Measurements from ENCODE around the gene LHFPL2. TPM values are rescaled to one million over a fixed set of nuclear protein-coding genes. Genes with fewer than 3 reads are reported as not detected.
A peak's percentile ranks its signal among the peaks of the same experiment; 100 is the strongest.

LHFPL2 gene
- total and polyA plus RNA-seq, 7 donors: 1.1 to 6.4 (median 3.6) TPM

- no peak for ATAC-seq
- no peaks in the 10 kb centered on the region for H3K4me1 ChIP-seq
- intact Hi-C loops (cut with DNase I): no loop called here
- H3K27ac ChIP-seq: no peak overlapping the region
- no peak for DNase-seq
- TF ChIP-seq CTCF (IDR thresholded peaks at IDR 0.05): no peak
- no peaks in the 10 kb centered on the region for H3K36me3 ChIP-seq (ENCODE audit: insufficient read depth in 1 of 2, low read depth in 1 of 2)
- WGBS, 3 donors: 87 to 95% (median 94%) methylated on average over 9 of the region's 9 CpGs
- H3K9me3 ChIP-seq: no peaks in the 10 kb centered on the region
- H3K27me3 ChIP-seq (ENCODE audit: insufficient read depth in 3 of 3, low read length in 2 of 3): no peaks in the 10 kb centered on the region
- no peak overlapping the region for H3K4me3 ChIP-seq
Observed at GRCh38 chr5:78519198-78519941, 129.2 kb downstream of the LHFPL2 start.

- no peak overlapping the region for H3K4me3 ChIP-seq
- H3K9me3 ChIP-seq: no peaks in the 10 kb centered on the region
- peak; percentile 52 to 71 for DNase-seq
- H3K4me1 ChIP-seq: no peaks in the 10 kb centered on the region
- no peaks in the 10 kb centered on the region for H3K36me3 ChIP-seq (ENCODE audit: insufficient read depth in 1 of 2, low read depth in 1 of 2)
- WGBS, 3 donors: 48 to 64% (median 52%) methylated on average over 14 of the region's 14 CpGs
- H3K27ac ChIP-seq: no peak overlapping the region
- H3K27me3 ChIP-seq (ENCODE audit: insufficient read depth in 3 of 3, low read length in 2 of 3): no peaks in the 10 kb centered on the region
- TF ChIP-seq CTCF (IDR thresholded peaks at IDR 0.05): no peak
- peak; percentile 91 to 97 (median 96) for ATAC-seq
- intact Hi-C loops (cut with DNase I): no loop called here
Observed at GRCh38 chr5:78518365-78519197, 130.0 kb downstream of the LHFPL2 start.

GRCh38 chr5:78515670-78516069, 132.9 kb downstream of the LHFPL2 start:
- intact Hi-C loops (cut with DNase I): no loop called here
- Histone ChIP-seq H3K9me3 (no peaks in the 10 kb centered on the region), H3K27me3 (ENCODE audit: insufficient read depth in 3 of 3, low read length in 2 of 3) (no peaks in the 10 kb centered on the region), H3K36me3 (ENCODE audit: insufficient read depth in 1 of 2, low read depth in 1 of 2) (no peaks in the 10 kb centered on the region), H3K27ac (no peak overlapping the region), H3K4me3 (no peak overlapping the region), H3K4me1 (peaks cover 17% of the 10 kb centered on the region)
- no peak for TF ChIP-seq CTCF (IDR thresholded peaks at IDR 0.05)
- no peak for ATAC-seq
- WGBS, 3 donors: 48 to 65% (median 63%) methylated on average over 3 of the region's 3 CpGs
- no peak for DNase-seq

GRCh38 chr5:78514427-78515330, 133.9 kb downstream of the LHFPL2 start:
- H3K27me3 ChIP-seq (ENCODE audit: insufficient read depth in 3 of 3, low read length in 2 of 3): no peaks in the 10 kb centered on the region
- intact Hi-C loops (cut with DNase I): no loop called here
- 85 to 89% (median 89%) methylated on average over 8 of the region's 8 CpGs for WGBS, 3 donors
- no peaks in the 10 kb centered on the region for H3K36me3 ChIP-seq (ENCODE audit: insufficient read depth in 1 of 2, low read depth in 1 of 2)
- no peak overlapping the region for H3K27ac ChIP-seq
- peaks cover 26% of the 10 kb centered on the region for H3K4me1 ChIP-seq
- no peaks in the 10 kb centered on the region for H3K9me3 ChIP-seq
- DNase-seq (no peak), ATAC-seq (no peak)
- H3K4me3 ChIP-seq: no peak overlapping the region
- no peak for TF ChIP-seq CTCF (IDR thresholded peaks at IDR 0.05)
